SK-N-MC (cell line): ENCODE data around the gene TXNL4A.

ENCODE experiments used
- EZH2 ChIP-seq: fragments of 200-600 bp; sonication (generic); IDR thresholded peaks from one replicate; pipeline ENCODE4 v1.6.1; 2017; ENCODE audit warnings: antibody characterized with exemption
- POLR2AphosphoS5 ChIP-seq: IDR thresholded peaks from 2 replicates; pipeline ENCODE4 v1.6.1; 2012; ENCODE audit warnings: mild to moderate bottlenecking, low read depth, low read length, borderline replicate concordance

GRCh38 chr18:80037300-80037699 is 48.9 kb upstream of the TXNL4A start:
- TF ChIP-seq POLR2AphosphoS5 (no peak), EZH2 (no peak)
